ENCODE results near the gene PARK7. TPM values are rescaled to one million over a fixed set of nuclear protein-coding genes. Genes with fewer than 3 reads are reported as not detected.
A peak's percentile ranks its signal among the peaks of the same experiment; 100 is the strongest.

The PARK7 gene
- total RNA-seq, 2 donors from 2014 or later: 206 to 266 TPM

- H3K36me3 ChIP-seq: no peaks in the 10 kb centered on the region
- no peaks in the 10 kb centered on the region for H3K27me3 ChIP-seq
- H3K9me3 ChIP-seq: no peaks in the 10 kb centered on the region
- peak in 1 of 2 donors; percentile 20 for TF ChIP-seq CTCF (IDR thresholded peaks at IDR 0.05)
- peak within 1 kb of the TSS; percentile 84 to 93 for H3K4me3 ChIP-seq
- peak within 1 kb of the TSS; percentile 92 to 98 for H3K27ac ChIP-seq
- DNase-seq (ENCODE audit: low spot score): peak; percentile 97
- peaks cover 0 to 45% of the 10 kb centered on the region in 2 donors for H3K4me1 ChIP-seq
These were observed 64.9 kb downstream of the PARK7 start, which contains the start of gene ERRFI1 for GRCh38 chr1:8026153-8026975. Gene ERRFI1 (minus strand): TSS chr1:8026309. CDS start chr1:8015619, 10,690 bp downstream.

- Histone ChIP-seq H3K4me1 (peaks cover 0 to 45% of the 10 kb centered on the region in 2 donors), H3K4me3 (peak overlapping the region; percentile 84 to 93), H3K9me3 (no peaks in the 10 kb centered on the region), H3K27me3 (no peaks in the 10 kb centered on the region), H3K36me3 (no peaks in the 10 kb centered on the region), H3K27ac (peak overlapping the region; percentile 92 to 98)
- peak; percentile 73 for DNase-seq (ENCODE audit: low spot score)
- no peak for TF ChIP-seq CTCF (IDR thresholded peaks at IDR 0.05)
These were observed 65.7 kb downstream of the PARK7 start for GRCh38 chr1:8026976-8027747.

- Histone ChIP-seq H3K4me3 (no peak overlapping the region), H3K4me1 (peaks cover 0 to 45% of the 10 kb centered on the region in 2 donors), H3K27me3 (no peaks in the 10 kb centered on the region), H3K36me3 (no peaks in the 10 kb centered on the region), H3K9me3 (no peaks in the 10 kb centered on the region), H3K27ac (peak overlapping the region; percentile 92 to 98)
- DNase-seq (ENCODE audit: low spot score): no peak
- no peak for TF ChIP-seq CTCF (IDR thresholded peaks at IDR 0.05)
These were observed 66.4 kb downstream of the PARK7 start for GRCh38 chr1:8027748-8028570.

GRCh38 chr1:8028571-8028910, 67.0 kb downstream of the PARK7 start:
- no peak for TF ChIP-seq CTCF (IDR thresholded peaks at IDR 0.05)
- no peak overlapping the region for H3K4me3 ChIP-seq
- peak overlapping the region; percentile 92 to 98 for H3K27ac ChIP-seq
- H3K9me3 ChIP-seq: no peaks in the 10 kb centered on the region
- no peaks in the 10 kb centered on the region for H3K36me3 ChIP-seq
- no peak for DNase-seq (ENCODE audit: low spot score)
- H3K4me1 ChIP-seq: peaks cover 0 to 45% of the 10 kb centered on the region in 2 donors
- no peaks in the 10 kb centered on the region for H3K27me3 ChIP-seq

- peaks cover 0 to 29% of the 10 kb centered on the region in 2 donors for H3K4me1 ChIP-seq
- DNase-seq (ENCODE audit: low spot score): no peak
These were observed 69.8 kb downstream of the PARK7 start for GRCh38 chr1:8031176-8031785.

More at GRCh38 chr1:8031176-8031785, 69.8 kb downstream of the PARK7 start:
- Histone ChIP-seq H3K4me3 (no peak overlapping the region), H3K27me3 (no peaks in the 10 kb centered on the region), H3K27ac (no peak overlapping the region), H3K9me3 (no peaks in the 10 kb centered on the region), H3K36me3 (no peaks in the 10 kb centered on the region)
- peak; percentile 59 to 80 for TF ChIP-seq CTCF (IDR thresholded peaks at IDR 0.05)
